Hepatocyte (in vitro differentiated cells): ENCODE results near the gene PNKP. TPM values are rescaled to one million over a fixed set of nuclear protein-coding genes. Genes with fewer than 3 reads are reported as not detected.

Source experiments
- DNase-seq: peaks from one replicate; pipeline ENCODE4 v3.0.0-alpha.2; 2016; ENCODE audit warnings: low spot score
- H2AFZ ChIP-seq: fragments of 200-600 bp; sonication (generic); 2 replicates; pipeline ENCODE4 v1.6.0; 2016; ENCODE audit warnings: antibody characterized with exemption, mild to moderate bottlenecking
- H3K27ac ChIP-seq: fragments of 200-600 bp; sonication (generic); 2 replicates; pipeline ENCODE4 v1.5.1; 2016; ENCODE audit warnings: mild to moderate bottlenecking
- H3K27me3 ChIP-seq: fragments of 200-600 bp; sonication (generic); 2 replicates; pipeline ENCODE4 v1.6.1; 2016
- H3K36me3 ChIP-seq: fragments of 200-600 bp; sonication (generic); replicated peaks from 2 replicates; pipeline ENCODE4 v1.5.1; 2016; ENCODE audit warnings: low read depth; ENCODE audit not compliant: insufficient read depth
- H3K4me1 ChIP-seq: fragments of 200-600 bp; sonication (generic); 2 replicates; pipeline ENCODE4 v1.5.1; 2016; ENCODE audit warnings: mild to moderate bottlenecking, moderate library complexity; ENCODE audit not compliant: insufficient read depth
- H3K4me2 ChIP-seq: fragments of 200-600 bp; sonication (generic); 2 replicates; pipeline ENCODE4 v1.6.0; 2016
- H3K4me3 ChIP-seq: fragments of 200-600 bp; sonication (generic); 2 replicates; pipeline ENCODE4 v1.5.1; 2016; ENCODE audit warnings: mild to moderate bottlenecking
- H3K79me2 ChIP-seq: fragments of 200-600 bp; sonication (generic); 2 replicates; pipeline ENCODE4 v1.6.0; 2017; ENCODE audit warnings: mild to moderate bottlenecking
- H3K9me2 ChIP-seq: fragments of 200-600 bp; sonication (generic); replicated peaks from 2 replicates; pipeline ENCODE4 v1.6.0; 2017; ENCODE audit warnings: mild to moderate bottlenecking; ENCODE audit not compliant: insufficient read depth
- H3K9me3 ChIP-seq: fragments of 200-600 bp; sonication (generic); 2 replicates; pipeline ENCODE4 v1.5.1; 2016; ENCODE audit warnings: low read depth, mild to moderate bottlenecking
- H4K20me1 ChIP-seq: fragments of 200-600 bp; sonication (generic); 2 replicates; pipeline ENCODE4 v1.6.0; 2016; ENCODE audit warnings: mild to moderate bottlenecking; ENCODE audit not compliant: insufficient read depth, poor library complexity, severe bottlenecking
- CTCF ChIP-seq: fragments of 200-600 bp; sonication (generic); IDR thresholded peaks from 2 replicates; pipeline ENCODE4 v1.5.1; 2016; ENCODE audit warnings: antibody characterized with exemption, mild to moderate bottlenecking; ENCODE audit not compliant: poor library complexity
- EZH2 ChIP-seq: fragments of 200-600 bp; sonication (generic); IDR thresholded peaks from 2 replicates; pipeline ENCODE4 v1.6.1; 2016; ENCODE audit warnings: antibody characterized with exemption, mild to moderate bottlenecking, borderline replicate concordance
- EZH2phosphoT487 ChIP-seq: fragments of 200-600 bp; sonication (generic); IDR thresholded peaks from one replicate; pipeline ENCODE4 v1.6.1; 2018; ENCODE audit warnings: antibody characterized with exemption, mild to moderate bottlenecking, low read depth, moderate library complexity; ENCODE audit not compliant: unreplicated experiment, severe bottlenecking
- WGBS: methylation state at CpG from one replicate; pipeline ENCODE4 v1.1.6; 2016; ENCODE audit warnings: low lambda C conversion rate; ENCODE audit errors: missing lambda C conversion rate; 5-methylcytosine and 5-hydroxymethylcytosine counted together
- polyA plus RNA-seq: library from polyadenylated mRNA; unstranded; fragments of >200 nt; fragmentation: Nextera tagmentation; extraction: Ambion mirVana; gene quantifications from 2 replicates; pipeline ENCODE4 v1.2.1, GENCODE V29; 2016
- total RNA-seq: library from RNA; depleted of rRNA; stranded (reverse); fragments of >200 nt; gene quantifications from 2 replicates; pipeline ENCODE4 v1.2.3, GENCODE V29; 2014

The PNKP gene
- total and polyA plus RNA-seq, 2 experiments from 2014 or later: 27.0 to 68.6 TPM

GRCh38 chr19:49882643-49883042 lies 15.3 kb upstream of the PNKP start:
- peaks cover 8% of the 10 kb centered on the region for H3K36me3 ChIP-seq
- WGBS: 95% methylated on average over 13 of the region's 14 CpGs
- DNase-seq: no peak
- peaks cover 17% of the 10 kb centered on the region for H3K79me2 ChIP-seq
- no peaks in the 10 kb centered on the region for H4K20me1 ChIP-seq
- H3K4me1 ChIP-seq: peaks cover 10% of the 10 kb centered on the region
- no peaks in the 10 kb centered on the region for H3K27me3 ChIP-seq
- H3K4me3 ChIP-seq: no peak overlapping the region
- no peak for TF ChIP-seq EZH2phosphoT487
- no peak for TF ChIP-seq EZH2
- no peak for TF ChIP-seq CTCF
- no peak overlapping the region for H3K27ac ChIP-seq
- H3K4me2 ChIP-seq: no peak overlapping the region
- no peak overlapping the region for H2AFZ ChIP-seq
- no peaks in the 10 kb centered on the region for H3K9me3 ChIP-seq
- no peaks in the 10 kb centered on the region for H3K9me2 ChIP-seq

- 94% methylated on average over 31 of the region's 31 CpGs for WGBS
These were observed 14.5 kb upstream of the PNKP start for GRCh38 chr19:49881672-49882394.

GRCh38 chr19:49881186-49881585 lies 13.8 kb upstream of the PNKP start:
- Histone ChIP-seq H3K4me1 (peaks cover 10% of the 10 kb centered on the region), H3K4me2 (no peak overlapping the region), H3K27me3 (no peaks in the 10 kb centered on the region), H3K9me2 (no peaks in the 10 kb centered on the region), H2AFZ (no peak overlapping the region), H3K79me2 (peaks cover 17% of the 10 kb centered on the region), H3K36me3 (peaks cover 8% of the 10 kb centered on the region), H3K27ac (no peak overlapping the region), H3K9me3 (no peaks in the 10 kb centered on the region), H3K4me3 (no peak overlapping the region), H4K20me1 (no peaks in the 10 kb centered on the region)
- no peak for DNase-seq
- no peak for TF ChIP-seq EZH2
- TF ChIP-seq CTCF: no peak
- no peak for TF ChIP-seq EZH2phosphoT487
- WGBS: 99% methylated on average over 16 of the region's 17 CpGs

More at GRCh38 chr19:49881672-49882394, 14.5 kb upstream of the PNKP start:
- Histone ChIP-seq H3K4me2 (no peak overlapping the region), H3K4me3 (no peak overlapping the region), H3K79me2 (peaks cover 17% of the 10 kb centered on the region), H3K9me2 (no peaks in the 10 kb centered on the region), H2AFZ (no peak overlapping the region), H3K27ac (no peak overlapping the region), H3K27me3 (no peaks in the 10 kb centered on the region), H3K36me3 (peaks cover 8% of the 10 kb centered on the region), H3K4me1 (peaks cover 10% of the 10 kb centered on the region), H3K9me3 (no peaks in the 10 kb centered on the region), H4K20me1 (no peaks in the 10 kb centered on the region)
- TF ChIP-seq EZH2 (no peak), CTCF (no peak), EZH2phosphoT487 (no peak)
- DNase-seq: no peak
